ENCODE measurements around the gene F13B. TPM values are rescaled to one million over a fixed set of nuclear protein-coding genes. Genes with fewer than 3 reads are reported as not detected.

Gene F13B
- total RNA-seq, 1 experiment from 2014 or later, result not detected

DNA sequence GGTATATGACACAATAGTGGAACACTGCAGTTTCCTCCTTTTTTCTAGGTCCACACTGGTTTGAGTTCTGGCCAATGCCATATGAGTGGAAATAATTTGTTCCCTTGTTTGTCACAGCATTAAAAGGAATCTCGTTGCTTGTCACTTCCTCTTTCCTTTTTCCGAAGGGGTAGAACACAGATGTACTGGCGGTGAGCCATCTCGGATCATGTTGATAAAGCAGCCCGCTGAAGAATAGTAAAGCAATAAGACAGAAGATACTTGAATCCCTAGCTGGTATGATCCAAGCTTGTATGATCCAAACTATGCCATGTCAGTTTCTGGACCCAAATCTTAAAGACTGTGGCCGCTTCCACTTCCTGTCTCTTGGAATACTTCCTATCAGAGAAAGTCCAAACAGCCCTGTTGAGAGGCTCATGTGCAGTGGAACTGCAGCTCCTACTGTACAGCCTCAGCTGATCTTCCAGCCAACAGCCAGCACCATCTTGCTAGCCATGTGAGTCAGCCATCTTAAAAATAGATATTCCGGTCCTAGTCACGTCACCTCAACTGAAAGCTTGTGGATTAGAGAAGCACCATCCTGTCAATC lies 49.4 kb downstream of the F13B start:
- ATAC-seq (no peak), DNase-seq (no peak)
- Histone ChIP-seq H3K27ac (ENCODE audit: low read length) (no peak overlapping the region), H2AFZ (ENCODE audit: low read length) (no peak overlapping the region), H3K27me3 (ENCODE audit: low read length) (no peaks in the 10 kb centered on the region), H3K4me3 (ENCODE audit: low read length) (no peak overlapping the region), H3K4me1 (ENCODE audit: insufficient read depth, low read length) (no peaks in the 10 kb centered on the region), H3K36me3 (ENCODE audit: low read depth, low read length) (no peaks in the 10 kb centered on the region), H3F3A (ENCODE audit: low read length, unreplicated experiment) (no peaks in the 10 kb centered on the region), H3K4me2 (ENCODE audit: low read length) (no peak overlapping the region), H3K9me3 (ENCODE audit: low read length) (no peaks in the 10 kb centered on the region), H4K20me1 (ENCODE audit: low read length) (no peaks in the 10 kb centered on the region), H3K9me2 (replicated peaks; ENCODE audit: low read length) (no peaks in the 10 kb centered on the region), H3K9ac (ENCODE audit: low read length) (no peak overlapping the region), H3K79me2 (ENCODE audit: low read length) (no peaks in the 10 kb centered on the region)
- intact Hi-C loops (cut with micrococcal nuclease), result no loop called here
- CTCF ChIA-PET, result no interaction called here
- TF ChIP-seq EZH2 (IDR thresholded peaks at IDR 0.05; ENCODE audit: low read length, unreplicated experiment) (no peak), EZH2phosphoT487 (IDR thresholded peaks at IDR 0.05; ENCODE audit: borderline replicate concordance, low read length) (no peak)
- TF ChIP-seq, protein P1, sequence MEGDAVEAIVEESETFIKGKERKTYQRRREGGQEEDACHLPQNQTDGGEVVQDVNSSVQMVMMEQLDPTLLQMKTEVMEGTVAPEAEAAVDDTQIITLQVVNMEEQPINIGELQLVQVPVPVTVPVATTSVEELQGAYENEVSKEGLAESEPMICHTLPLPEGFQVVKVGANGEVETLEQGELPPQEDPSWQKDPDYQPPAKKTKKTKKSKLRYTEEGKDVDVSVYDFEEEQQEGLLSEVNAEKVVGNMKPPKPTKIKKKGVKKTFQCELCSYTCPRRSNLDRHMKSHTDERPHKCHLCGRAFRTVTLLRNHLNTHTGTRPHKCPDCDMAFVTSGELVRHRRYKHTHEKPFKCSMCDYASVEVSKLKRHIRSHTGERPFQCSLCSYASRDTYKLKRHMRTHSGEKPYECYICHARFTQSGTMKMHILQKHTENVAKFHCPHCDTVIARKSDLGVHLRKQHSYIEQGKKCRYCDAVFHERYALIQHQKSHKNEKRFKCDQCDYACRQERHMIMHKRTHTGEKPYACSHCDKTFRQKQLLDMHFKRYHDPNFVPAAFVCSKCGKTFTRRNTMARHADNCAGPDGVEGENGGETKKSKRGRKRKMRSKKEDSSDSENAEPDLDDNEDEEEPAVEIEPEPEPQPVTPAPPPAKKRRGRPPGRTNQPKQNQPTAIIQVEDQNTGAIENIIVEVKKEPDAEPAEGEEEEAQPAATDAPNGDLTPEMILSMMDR (conservative IDR thresholded peaks at IDR 0.05; ENCODE audit: low read depth, low read length), result no peak
- POLR2A ChIA-PET (ENCODE audit: unreplicated experiment), result no interaction called here
- no TSS peak for BruUV-seq (replicated peaks)

DNA sequence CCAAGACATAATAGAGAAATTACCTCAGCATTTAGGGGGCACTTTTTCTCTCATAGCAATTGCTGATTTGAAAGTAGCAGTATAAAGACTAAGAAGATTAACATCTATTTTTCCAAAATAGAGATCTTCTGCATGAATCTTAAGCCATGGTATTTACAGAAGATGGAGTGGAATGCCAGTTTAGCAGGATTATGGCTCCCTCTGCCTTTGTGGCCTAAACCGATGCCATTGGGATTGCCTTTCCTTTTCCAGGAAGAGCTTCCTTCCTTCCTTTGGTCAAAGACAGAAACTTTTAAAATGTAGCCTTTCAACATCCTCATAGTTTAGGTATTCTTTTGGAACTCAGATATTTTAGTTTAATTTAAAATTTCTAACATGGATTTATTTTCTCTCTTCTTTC lies 50.3 kb downstream of the F13B start:
- Histone ChIP-seq H3K9me3 (ENCODE audit: low read length) (no peaks in the 10 kb centered on the region), H3K27ac (ENCODE audit: low read length) (no peak overlapping the region), H3K36me3 (ENCODE audit: low read depth, low read length) (no peaks in the 10 kb centered on the region), H3K9me2 (replicated peaks; ENCODE audit: low read length) (no peaks in the 10 kb centered on the region), H2AFZ (ENCODE audit: low read length) (no peak overlapping the region), H3K4me3 (ENCODE audit: low read length) (no peak overlapping the region), H3K4me1 (ENCODE audit: insufficient read depth, low read length) (no peaks in the 10 kb centered on the region), H3K79me2 (ENCODE audit: low read length) (no peaks in the 10 kb centered on the region), H3K27me3 (ENCODE audit: low read length) (no peaks in the 10 kb centered on the region), H3K4me2 (ENCODE audit: low read length) (no peak overlapping the region), H3K9ac (ENCODE audit: low read length) (no peak overlapping the region), H4K20me1 (ENCODE audit: low read length) (no peaks in the 10 kb centered on the region), H3F3A (ENCODE audit: low read length, unreplicated experiment) (no peaks in the 10 kb centered on the region)
- TF ChIP-seq EZH2phosphoT487 (IDR thresholded peaks at IDR 0.05; ENCODE audit: borderline replicate concordance, low read length) (no peak), EZH2 (IDR thresholded peaks at IDR 0.05; ENCODE audit: low read length, unreplicated experiment) (no peak)
- TF ChIP-seq, protein P1 (conservative IDR thresholded peaks at IDR 0.05; ENCODE audit: low read depth, low read length), result no peak
- ChIA-PET POLR2A (ENCODE audit: unreplicated experiment) (no interaction called here), CTCF (no interaction called here)
- DNase-seq (no peak), ATAC-seq (no peak)
- intact Hi-C loops (cut with micrococcal nuclease), result no loop called here
- BruUV-seq (replicated peaks), result no TSS peak

DNA sequence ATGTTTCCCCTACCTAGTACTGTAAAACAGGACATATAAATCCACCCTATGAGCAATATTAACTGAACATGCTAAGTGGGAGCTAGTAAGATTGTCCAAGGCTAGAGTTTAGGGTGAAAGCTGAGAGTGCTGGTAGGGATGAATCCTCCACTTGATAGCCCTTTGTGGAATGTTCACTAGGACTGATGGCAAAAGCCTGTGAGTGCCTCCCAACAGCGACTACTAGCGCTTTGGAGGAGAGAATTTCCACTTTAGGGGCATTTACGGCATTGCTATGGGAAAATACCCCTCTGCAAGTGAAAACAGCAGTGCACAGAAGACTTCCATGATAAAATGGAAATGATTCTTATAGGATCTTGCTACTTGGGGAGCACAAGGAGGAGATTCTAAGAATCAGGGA lies 53.8 kb downstream of the F13B start:
- Histone ChIP-seq H3K79me2 (ENCODE audit: low read length) (no peaks in the 10 kb centered on the region), H3K9me3 (ENCODE audit: low read length) (no peaks in the 10 kb centered on the region), H2AFZ (ENCODE audit: low read length) (no peak overlapping the region), H3K27me3 (ENCODE audit: low read length) (no peaks in the 10 kb centered on the region), H3K9me2 (replicated peaks; ENCODE audit: low read length) (no peaks in the 10 kb centered on the region), H3K9ac (ENCODE audit: low read length) (no peak overlapping the region), H3K4me1 (ENCODE audit: insufficient read depth, low read length) (no peaks in the 10 kb centered on the region), H3K36me3 (ENCODE audit: low read depth, low read length) (no peaks in the 10 kb centered on the region), H3F3A (ENCODE audit: low read length, unreplicated experiment) (no peaks in the 10 kb centered on the region), H3K4me3 (ENCODE audit: low read length) (no peak overlapping the region), H3K27ac (ENCODE audit: low read length) (no peak overlapping the region), H4K20me1 (ENCODE audit: low read length) (no peaks in the 10 kb centered on the region), H3K4me2 (ENCODE audit: low read length) (no peak overlapping the region)
- ChIA-PET POLR2A (ENCODE audit: unreplicated experiment) (no interaction called here), CTCF (no interaction called here)
- ATAC-seq (no peak), DNase-seq (no peak)
- intact Hi-C loops (cut with micrococcal nuclease), result no loop called here
- TF ChIP-seq EZH2 (IDR thresholded peaks at IDR 0.05; ENCODE audit: low read length, unreplicated experiment) (no peak), EZH2phosphoT487 (IDR thresholded peaks at IDR 0.05; ENCODE audit: borderline replicate concordance, low read length) (no peak)
- TF ChIP-seq, protein P1 (conservative IDR thresholded peaks at IDR 0.05; ENCODE audit: low read depth, low read length), result no peak
- BruUV-seq (replicated peaks), result no TSS peak
